SJSA1 (cell line): ENCODE data around the gene IGF2BP1. TPM values are rescaled to one million over a fixed set of nuclear protein-coding genes. Genes with fewer than 3 reads are reported as not detected.

ENCODE experiments used
- DNase-seq, 2 experiments: peaks; one replicate each; pipeline ENCODE4 v3.0.0-alpha.2; 2015 to 2020; ENCODE audit warnings: low spot score in 2 of 2, low read depth in 1 of 2
- H3K27ac ChIP-seq: fragments of 250-450 bp; sonication (Bioruptor Pico); 2 replicates; pipeline ENCODE4 v1.5.1; 2020; ENCODE audit warnings: mild to moderate bottlenecking, moderate library complexity
- H3K27me3 ChIP-seq: fragments of 250-450 bp; sonication (Bioruptor Pico); replicated peaks from 2 replicates; pipeline ENCODE4 v1.5.1; 2020; ENCODE audit warnings: mild to moderate bottlenecking, moderate library complexity
- H3K36me3 ChIP-seq: fragments of 250-450 bp; sonication (Bioruptor Pico); 2 replicates; pipeline ENCODE4 v1.5.1; 2020; ENCODE audit warnings: mild to moderate bottlenecking
- H3K4me1 ChIP-seq: fragments of 250-450 bp; sonication (Bioruptor Pico); replicated peaks from 2 replicates; pipeline ENCODE4 v1.6.1; 2021; ENCODE audit warnings: mild to moderate bottlenecking
- H3K4me3 ChIP-seq: fragments of 250-450 bp; sonication (Bioruptor Pico); 2 replicates; pipeline ENCODE4 v1.5.1; 2020; ENCODE audit warnings: mild to moderate bottlenecking
- H3K9me3 ChIP-seq: fragments of 250-450 bp; sonication (Bioruptor Pico); replicated peaks from 2 replicates; pipeline ENCODE4 v1.5.1; 2020; ENCODE audit warnings: mild to moderate bottlenecking
- total RNA-seq: library from RNA; depleted of rRNA; stranded (reverse); fragments of >200 nt; shearing (Covaris generic); gene quantifications from 2 replicates; pipeline ENCODE4 v1.2.3, GENCODE V29; 2014

Gene IGF2BP1
- total RNA-seq, 1 experiment from 2014 or later: 8.7 TPM

GRCh38 chr17:48989100-48989499 lies 8.1 kb upstream of the IGF2BP1 start:
- Histone ChIP-seq H3K27ac (no peak overlapping the region), H3K9me3 (no peaks in the 10 kb centered on the region), H3K4me1 (no peaks in the 10 kb centered on the region), H3K4me3 (no peak overlapping the region), H3K27me3 (peaks cover 91% of the 10 kb centered on the region), H3K36me3 (no peaks in the 10 kb centered on the region)
- no peak for DNase-seq

GRCh38 chr17:48990882-48991357 lies 6.3 kb upstream of the IGF2BP1 start:
- Histone ChIP-seq H3K36me3 (no peaks in the 10 kb centered on the region), H3K4me3 (no peak overlapping the region), H3K4me1 (peaks cover 9% of the 10 kb centered on the region), H3K27ac (no peak overlapping the region), H3K9me3 (no peaks in the 10 kb centered on the region), H3K27me3 (peaks cover 94% of the 10 kb centered on the region)
- DNase-seq: peak in 1 of 2 experiments; percentile 10

- Histone ChIP-seq H3K9me3 (no peaks in the 10 kb centered on the region), H3K4me3 (no peak overlapping the region), H3K27me3 (peaks cover 91% of the 10 kb centered on the region), H3K27ac (no peak overlapping the region), H3K36me3 (no peaks in the 10 kb centered on the region), H3K4me1 (peaks cover 18% of the 10 kb centered on the region)
- no peak for DNase-seq
Observed at GRCh38 chr17:48992444-48992843, 4.7 kb upstream of the IGF2BP1 start.

GRCh38 chr17:48993305-48993704 lies 3.9 kb upstream of the IGF2BP1 start:
- Histone ChIP-seq H3K4me1 (peaks cover 22% of the 10 kb centered on the region), H3K27me3 (peaks cover 85% of the 10 kb centered on the region), H3K27ac (no peak overlapping the region)

GRCh38 chr17:48993951-48994350 lies 3.2 kb upstream of the IGF2BP1 start:
- no peak for DNase-seq
- Histone ChIP-seq H3K4me1 (peaks cover 22% of the 10 kb centered on the region), H3K4me3 (no peak overlapping the region), H3K9me3 (no peaks in the 10 kb centered on the region), H3K27me3 (peaks cover 79% of the 10 kb centered on the region), H3K27ac (no peak overlapping the region), H3K36me3 (0 out of 2 replicates have a peak, but pooled peaks cover 3% of the 10 kb centered on the region)

More at GRCh38 chr17:48993305-48993704, 3.9 kb upstream of the IGF2BP1 start:
- no peak overlapping the region for H3K4me3 ChIP-seq
- no peaks in the 10 kb centered on the region for H3K9me3 ChIP-seq
- H3K36me3 ChIP-seq: 0 out of 2 replicates have a peak, but pooled peaks cover 3% of the 10 kb centered on the region
- DNase-seq: no peak

GRCh38 chr17:48994549-48995303 lies 2.5 kb upstream of the IGF2BP1 start:
- H3K4me1 ChIP-seq: peaks cover 24% of the 10 kb centered on the region
- no peak overlapping the region for H3K4me3 ChIP-seq
- peak in 1 of 2 experiments; percentile 72 for DNase-seq
- H3K36me3 ChIP-seq: 0 out of 2 replicates have a peak, but pooled peaks cover 3% of the 10 kb centered on the region
- H3K27ac ChIP-seq: no peak overlapping the region
- peaks cover 73% of the 10 kb centered on the region for H3K27me3 ChIP-seq
- no peaks in the 10 kb centered on the region for H3K9me3 ChIP-seq

GRCh38 chr17:48995304-48995973 lies 1.7 kb upstream of the IGF2BP1 start:
- Histone ChIP-seq H3K27ac (no peak overlapping the region), H3K36me3 (peaks cover 9% of the 10 kb centered on the region; the same call in 1 of the 2 replicates), H3K4me3 (peak overlapping the region; percentile 57), H3K4me1 (peaks cover 31% of the 10 kb centered on the region), H3K9me3 (no peaks in the 10 kb centered on the region), H3K27me3 (peaks cover 66% of the 10 kb centered on the region)
- DNase-seq: peak; percentile 53 to 75

GRCh38 chr17:48995974-48996721 lies 1.0 kb upstream of the IGF2BP1 start:
- H3K4me3 ChIP-seq: peak overlapping the region; percentile 57
- no peak overlapping the region for H3K27ac ChIP-seq
- H3K36me3 ChIP-seq: peaks cover 9% of the 10 kb centered on the region; the same call in 1 of the 2 replicates
- H3K4me1 ChIP-seq: peaks cover 33% of the 10 kb centered on the region
- H3K27me3 ChIP-seq: peaks cover 61% of the 10 kb centered on the region
- DNase-seq: peak; percentile 49 to 73
- H3K9me3 ChIP-seq: no peaks in the 10 kb centered on the region

GRCh38 chr17:48996722-48997102 lies 473 bp upstream of the IGF2BP1 start:
- no peak for DNase-seq
- Histone ChIP-seq H3K4me1 (peaks cover 38% of the 10 kb centered on the region), H3K27me3 (peaks cover 57% of the 10 kb centered on the region), H3K36me3 (peaks cover 9% of the 10 kb centered on the region; the same call in 1 of the 2 replicates), H3K4me3 (peak overlapping the region; percentile 57), H3K9me3 (no peaks in the 10 kb centered on the region), H3K27ac (no peak overlapping the region)

GRCh38 chr17:48997827-48998586 lies 822 bp downstream of the IGF2BP1 start:
- Histone ChIP-seq H3K36me3 (peaks cover 9% of the 10 kb centered on the region; the same call in 1 of the 2 replicates), H3K9me3 (no peaks in the 10 kb centered on the region), H3K27me3 (peaks cover 57% of the 10 kb centered on the region), H3K27ac (peak overlapping the region; percentile 65), H3K4me1 (peaks cover 43% of the 10 kb centered on the region), H3K4me3 (peak overlapping the region; percentile 57)
- peak in 1 of 2 experiments; percentile 53 for DNase-seq

GRCh38 chr17:48998587-48999440 lies 1.6 kb downstream of the IGF2BP1 start:
- peaks cover 47% of the 10 kb centered on the region for H3K4me1 ChIP-seq
- peaks cover 53% of the 10 kb centered on the region for H3K27me3 ChIP-seq
- no peak overlapping the region for H3K27ac ChIP-seq
- no peaks in the 10 kb centered on the region for H3K9me3 ChIP-seq
- H3K36me3 ChIP-seq: peaks cover 9% of the 10 kb centered on the region; the same call in 1 of the 2 replicates
- peak; percentile 36 to 43 for DNase-seq
- peak overlapping the region; percentile 57 for H3K4me3 ChIP-seq

GRCh38 chr17:49000943-49001342 lies 3.8 kb downstream of the IGF2BP1 start:
- Histone ChIP-seq H3K4me3 (no peak overlapping the region), H3K27me3 (peaks cover 43% of the 10 kb centered on the region), H3K36me3 (peaks cover 17% of the 10 kb centered on the region; the same call in 1 of the 2 replicates), H3K27ac (peak overlapping the region; percentile 31), H3K9me3 (no peaks in the 10 kb centered on the region), H3K4me1 (peaks cover 38% of the 10 kb centered on the region)
- peak in 1 of 2 experiments; percentile 76 for DNase-seq
